Ishikawa (cell line): ENCODE data around the gene CTSD.

Experiments used
- CEBPB ChIP-seq: IDR thresholded peaks from 2 replicates; pipeline ENCODE4 v1.6.1; 2012
- CREB1 ChIP-seq: IDR thresholded peaks from 2 replicates; pipeline ENCODE4 v1.6.1; 2012; ENCODE audit warnings: low read depth
- EGR1 ChIP-seq: IDR thresholded peaks from 2 replicates; pipeline ENCODE4 v1.6.1; 2012
- EP300 ChIP-seq: IDR thresholded peaks from 2 replicates; pipeline ENCODE4 v1.6.1; 2012; ENCODE audit warnings: borderline replicate concordance
- FOXM1 ChIP-seq: IDR thresholded peaks from 2 replicates; pipeline ENCODE4 v1.6.1; 2012; ENCODE audit warnings: low read depth, borderline replicate concordance
- NFIC ChIP-seq: IDR thresholded peaks from 2 replicates; pipeline ENCODE4 v1.6.1; 2012
- RAD21 ChIP-seq: IDR thresholded peaks from 2 replicates; pipeline ENCODE4 v1.6.1; 2012; ENCODE audit warnings: low read depth
- REST ChIP-seq: IDR thresholded peaks from 2 replicates; pipeline ENCODE4 v1.6.1; 2012; ENCODE audit warnings: low read depth, mild to moderate bottlenecking
- TAF1 ChIP-seq: IDR thresholded peaks from 2 replicates; pipeline ENCODE4 v1.6.1; 2012; ENCODE audit warnings: low read depth, mild to moderate bottlenecking
- TCF12 ChIP-seq: IDR thresholded peaks from 2 replicates; pipeline ENCODE4 v1.6.1; 2012; ENCODE audit warnings: low read depth
- TEAD4 ChIP-seq: IDR thresholded peaks from 2 replicates; pipeline ENCODE4 v1.6.1; 2012
- USF1 ChIP-seq: IDR thresholded peaks from 2 replicates; pipeline ENCODE4 v1.6.1; 2012
- YY1 ChIP-seq: IDR thresholded peaks from 2 replicates; pipeline ENCODE4 v1.6.1; 2012; ENCODE audit warnings: low read depth
- ZBTB7A ChIP-seq: IDR thresholded peaks from 2 replicates; pipeline ENCODE4 v1.6.1; 2012; ENCODE audit warnings: low read depth
- TF ChIP-seq, protein P1 (sequence below): IDR thresholded peaks from 2 replicates; pipeline ENCODE4 v1.6.1; 2012

Gene CTSD

GRCh38 chr11:1778141-1778911 is 14.6 kb upstream of the CTSD start:
- TF ChIP-seq ZBTB7A = no peak
- TF ChIP-seq EGR1 = no peak
- no peak for TF ChIP-seq TCF12
- TF ChIP-seq REST = no peak
- TF ChIP-seq TAF1 = no peak
- TF ChIP-seq, protein P1, sequence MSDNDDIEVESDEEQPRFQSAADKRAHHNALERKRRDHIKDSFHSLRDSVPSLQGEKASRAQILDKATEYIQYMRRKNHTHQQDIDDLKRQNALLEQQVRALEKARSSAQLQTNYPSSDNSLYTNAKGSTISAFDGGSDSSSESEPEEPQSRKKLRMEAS = no peak
- TF ChIP-seq CEBPB = no peak
- no peak for TF ChIP-seq CREB1
- no peak for TF ChIP-seq FOXM1
- TF ChIP-seq NFIC = no peak

DNA sequence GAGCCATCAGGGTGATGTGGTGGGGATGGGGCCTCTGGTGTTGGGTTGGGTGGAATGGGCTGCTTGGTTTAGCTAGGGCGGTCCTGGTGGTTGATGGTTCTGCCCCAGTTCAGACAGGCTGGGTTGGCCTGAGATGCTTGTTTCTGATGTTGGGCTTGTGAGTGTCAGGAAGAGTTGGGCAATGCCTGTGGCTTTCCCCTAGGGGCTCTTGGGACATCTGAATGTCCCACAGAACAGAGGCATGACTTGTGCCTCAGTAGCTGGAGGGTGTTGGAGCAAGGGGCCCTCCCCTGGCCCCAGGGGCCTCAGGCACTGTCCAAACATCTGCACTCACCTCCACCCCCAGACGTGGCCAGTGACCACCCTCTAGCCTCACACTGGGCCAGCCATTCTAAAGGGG is 14.0 kb upstream of the CTSD start:
- no peak for TF ChIP-seq EGR1

DNA sequence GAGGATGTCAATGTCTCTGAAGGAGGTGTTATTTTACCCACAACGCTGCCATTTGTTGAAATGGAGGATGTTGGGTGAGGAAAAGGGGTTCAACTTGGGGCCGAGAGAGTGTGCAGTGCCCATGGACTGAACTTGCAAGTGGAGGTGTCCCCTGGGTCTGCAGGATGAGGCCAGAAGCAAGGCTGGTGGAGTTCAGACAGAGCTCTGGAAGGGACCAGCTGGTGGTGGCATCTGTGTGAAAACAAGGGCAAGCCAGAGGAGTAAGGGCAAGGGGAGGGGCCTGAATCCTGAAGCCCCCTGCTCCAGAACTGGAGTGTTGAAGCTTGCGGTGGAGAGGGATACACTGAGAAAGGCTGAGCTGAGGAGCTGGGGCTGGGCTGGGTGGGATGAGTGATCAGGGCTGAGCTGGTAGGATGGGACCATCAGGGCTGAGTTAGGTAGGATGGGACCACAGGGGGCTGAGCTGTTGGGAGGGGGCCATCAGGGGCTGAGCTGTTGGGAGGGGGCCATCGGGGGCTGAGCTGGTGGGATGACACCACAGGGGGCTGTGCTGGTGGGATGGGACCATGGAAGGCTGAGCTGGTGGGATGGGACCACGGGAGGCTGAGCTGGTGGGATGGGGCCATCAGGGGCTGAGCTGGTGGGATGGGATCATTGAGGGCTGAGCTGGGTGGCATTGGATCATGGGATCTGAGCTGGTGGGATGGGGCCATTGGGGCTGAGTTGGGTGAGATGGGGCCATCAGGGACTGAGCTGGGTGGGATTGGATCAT is 13.4 kb upstream of the CTSD start:
- TF ChIP-seq USF1 = no peak
- no peak for TF ChIP-seq EGR1
- TF ChIP-seq EP300 = no peak
- TF ChIP-seq ZBTB7A = no peak
- TF ChIP-seq, protein P1 = no peak
- TF ChIP-seq TAF1 = no peak
- TF ChIP-seq FOXM1 = no peak
- no peak for TF ChIP-seq CREB1
- no peak for TF ChIP-seq CEBPB
- TF ChIP-seq TCF12 = no peak
- TF ChIP-seq REST = no peak
- no peak for TF ChIP-seq NFIC
- no peak for TF ChIP-seq TEAD4
- no peak for TF ChIP-seq RAD21
- no peak for TF ChIP-seq YY1

GRCh38 chr11:1776331-1776851 is 12.7 kb upstream of the CTSD start:
- TF ChIP-seq RAD21 (no peak), ZBTB7A (no peak)

- TF ChIP-seq, protein P1 = no peak
- TF ChIP-seq FOXM1 (no peak), NFIC (no peak), TEAD4 (no peak), USF1 (no peak), TCF12 (no peak), EP300 (no peak), CREB1 (no peak), CEBPB (no peak), YY1 (no peak), TAF1 (no peak)
These were observed 11.2 kb upstream of the CTSD start for GRCh38 chr11:1774886-1775285.
